ENCODE measurements around the gene LRRC4C. TPM values are rescaled to one million over a fixed set of nuclear protein-coding genes. Genes with fewer than 3 reads are reported as not detected.

LRRC4C gene
- total and polyA plus RNA-seq, 10 of the 15 experiments (the other 5 are each of a cell fraction or from before 2014, with no cell fraction given): 1.5 TPM; not detected in 9

DNA sequence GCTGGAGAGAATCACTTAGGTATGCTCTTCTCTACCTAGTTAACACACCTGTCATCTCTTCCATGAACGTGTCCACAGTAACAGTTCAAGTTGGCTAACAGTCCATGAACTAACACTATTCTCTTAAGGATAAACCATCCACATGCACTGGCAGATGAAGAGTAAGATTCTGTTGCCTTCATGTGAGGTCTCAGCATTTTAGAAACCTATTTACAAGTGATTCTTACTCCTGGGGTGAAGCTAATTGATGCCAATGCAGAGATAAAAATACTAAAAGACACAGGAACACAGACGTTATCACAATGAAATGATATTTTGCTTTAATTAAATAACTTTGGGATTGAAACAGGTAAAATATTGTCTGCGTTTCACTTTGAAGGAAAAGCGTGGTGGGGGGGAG, 1.3 kb downstream of the LRRC4C start:
- Histone ChIP-seq H3K4me3 (no peak overlapping the region), H2AFZ (ENCODE audit: control insufficient read depth, low read depth, low read length) (no peak overlapping the region), H4K20me1 (ENCODE audit: control insufficient read depth, insufficient read depth) (no peaks in the 10 kb centered on the region), H3K36me3 (ENCODE audit: control insufficient read depth in 2 of 2, insufficient read depth in 2 of 2, low read length in 1 of 2) (no peaks in the 10 kb centered on the region), H3K4me1 (ENCODE audit: control insufficient read depth, insufficient read depth, low read length) (no peaks in the 10 kb centered on the region), H3K27ac (ENCODE audit: control insufficient read depth, insufficient read depth) (no peak overlapping the region), H3K9ac (ENCODE audit: control insufficient read depth, insufficient read depth, low read length) (no peak overlapping the region), H3K9me3 (replicated peaks; ENCODE audit: control insufficient read depth, insufficient read depth, low read length) (no peaks in the 10 kb centered on the region), H3K27me3 (replicated peaks in 1 of 2; ENCODE audit: control insufficient read depth in 2 of 2, insufficient read depth in 2 of 2, low read length in 1 of 2) (peaks cover 0 to 2% of the 10 kb centered on the region in 2 experiments; a peak in 1 of 4 replicates), H3K79me2 (ENCODE audit: control insufficient read depth, insufficient read depth, low read length) (no peaks in the 10 kb centered on the region), H3K4me2 (ENCODE audit: control insufficient read depth, insufficient read depth) (no peak overlapping the region)
- ATAC-seq: no peak
- in situ Hi-C loops (cut with MboI) (no loop called here), intact Hi-C loops (cut with micrococcal nuclease; ENCODE audit: unreplicated experiment) (no loop called here)
- 3% methylated on average over 4 of the region's 4 CpGs for WGBS (ENCODE audit: insufficient coverage, insufficient replicate concordance, low lambda C conversion rate, missing lambda C conversion rate)
- BruUV-seq (replicated peaks): no TSS peak
- TF ChIP-seq BHLHE40 (IDR thresholded peaks at IDR 0.05; ENCODE audit: borderline replicate concordance in 1 of 2, low read depth in 2 of 2, low read length in 1 of 2): no peak
- TF ChIP-seq, protein P1, sequence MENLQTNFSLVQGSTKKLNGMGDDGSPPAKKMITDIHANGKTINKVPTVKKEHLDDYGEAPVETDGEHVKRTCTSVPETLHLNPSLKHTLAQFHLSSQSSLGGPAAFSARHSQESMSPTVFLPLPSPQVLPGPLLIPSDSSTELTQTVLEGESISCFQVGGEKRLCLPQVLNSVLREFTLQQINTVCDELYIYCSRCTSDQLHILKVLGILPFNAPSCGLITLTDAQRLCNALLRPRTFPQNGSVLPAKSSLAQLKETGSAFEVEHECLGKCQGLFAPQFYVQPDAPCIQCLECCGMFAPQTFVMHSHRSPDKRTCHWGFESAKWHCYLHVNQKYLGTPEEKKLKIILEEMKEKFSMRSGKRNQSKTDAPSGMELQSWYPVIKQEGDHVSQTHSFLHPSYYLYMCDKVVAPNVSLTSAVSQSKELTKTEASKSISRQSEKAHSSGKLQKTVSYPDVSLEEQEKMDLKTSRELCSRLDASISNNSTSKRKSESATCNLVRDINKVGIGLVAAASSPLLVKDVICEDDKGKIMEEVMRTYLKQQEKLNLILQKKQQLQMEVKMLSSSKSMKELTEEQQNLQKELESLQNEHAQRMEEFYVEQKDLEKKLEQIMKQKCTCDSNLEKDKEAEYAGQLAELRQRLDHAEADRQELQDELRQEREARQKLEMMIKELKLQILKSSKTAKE (IDR thresholded peaks at IDR 0.05; ENCODE audit: low read depth, poor library complexity, severe bottlenecking): no peak
- no peak for TF ChIP-seq RB1 (IDR thresholded peaks at IDR 0.05; ENCODE audit: borderline replicate concordance)
- TF ChIP-seq HDGF (IDR thresholded peaks at IDR 0.05): no peak
- CTCF ChIA-PET: interaction anchor here (0.7 to 1.2 kb wide), 3 partner anchors 9 to 1824 kb away, joined by 3 to 5 read pairs (median 4); no protein-coding TSS in a partner anchor
- SMC1A ChIA-PET (ENCODE audit: uncharacterized antibody, unreplicated experiment): no interaction called here
- DNase-seq (ENCODE audit: low read depth, low spot score): no peak
- RAD21 ChIA-PET (ENCODE audit: unreplicated experiment): interaction anchor here (0.6 kb wide), 1 partner anchor 1067 kb away, joined by 3 read pairs; no protein-coding TSS in a partner anchor
- FAIRE-seq: no peak
- POLR2A ChIA-PET: no interaction called here
